Measurements from ENCODE around the gene RICTOR.

DNA sequence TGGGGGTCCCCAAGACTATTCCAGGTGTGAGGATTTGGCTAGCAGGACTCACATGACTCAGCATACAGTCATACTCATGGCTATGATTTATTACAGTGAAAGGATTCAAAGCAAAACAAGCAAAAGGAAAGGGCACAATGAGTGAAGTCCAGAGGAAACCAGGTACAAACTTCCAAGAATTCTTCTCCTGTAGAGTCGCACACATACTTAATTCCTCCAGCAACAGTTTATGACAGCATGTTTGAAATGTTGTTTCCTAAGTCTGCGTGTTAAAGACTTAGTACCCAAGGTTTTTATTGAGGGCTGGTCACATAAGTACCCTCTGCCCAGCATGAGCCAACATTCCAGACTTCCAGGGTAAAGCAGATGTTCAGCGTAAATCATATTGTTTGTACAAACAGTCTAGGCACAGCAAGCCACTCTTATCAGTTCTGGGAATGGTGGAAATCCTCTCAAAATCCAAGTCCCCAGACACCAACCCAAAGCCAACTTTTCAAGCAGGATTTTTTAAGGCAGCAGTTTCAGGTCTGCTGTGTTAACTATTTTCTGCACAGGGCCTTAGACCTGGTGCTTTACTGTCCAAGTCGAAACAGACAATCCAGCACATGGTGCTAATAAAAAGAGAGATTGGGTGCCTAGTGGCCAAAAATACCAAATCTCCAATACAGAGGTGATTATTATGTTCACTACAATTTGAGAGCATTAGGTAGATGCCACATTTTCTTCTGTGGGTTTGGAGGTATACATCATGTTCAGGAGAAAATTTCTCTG lies 18.6 kb upstream of the RICTOR start:
- TF ChIP-seq PPARA (CRISPR knock-in tag; IDR thresholded peaks at IDR 0.05; ENCODE audit: borderline replicate concordance): no peak
- TF ChIP-seq, protein P1, sequence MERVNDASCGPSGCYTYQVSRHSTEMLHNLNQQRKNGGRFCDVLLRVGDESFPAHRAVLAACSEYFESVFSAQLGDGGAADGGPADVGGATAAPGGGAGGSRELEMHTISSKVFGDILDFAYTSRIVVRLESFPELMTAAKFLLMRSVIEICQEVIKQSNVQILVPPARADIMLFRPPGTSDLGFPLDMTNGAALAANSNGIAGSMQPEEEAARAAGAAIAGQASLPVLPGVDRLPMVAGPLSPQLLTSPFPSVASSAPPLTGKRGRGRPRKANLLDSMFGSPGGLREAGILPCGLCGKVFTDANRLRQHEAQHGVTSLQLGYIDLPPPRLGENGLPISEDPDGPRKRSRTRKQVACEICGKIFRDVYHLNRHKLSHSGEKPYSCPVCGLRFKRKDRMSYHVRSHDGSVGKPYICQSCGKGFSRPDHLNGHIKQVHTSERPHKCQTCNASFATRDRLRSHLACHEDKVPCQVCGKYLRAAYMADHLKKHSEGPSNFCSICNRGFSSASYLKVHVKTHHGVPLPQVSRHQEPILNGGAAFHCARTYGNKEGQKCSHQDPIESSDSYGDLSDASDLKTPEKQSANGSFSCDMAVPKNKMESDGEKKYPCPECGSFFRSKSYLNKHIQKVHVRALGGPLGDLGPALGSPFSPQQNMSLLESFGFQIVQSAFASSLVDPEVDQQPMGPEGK (CRISPR knock-in tag; IDR thresholded peaks at IDR 0.05; ENCODE audit: borderline replicate concordance): no peak
- TF ChIP-seq RARB (CRISPR knock-in tag; IDR thresholded peaks at IDR 0.05): no peak
- TF ChIP-seq ARNTL (CRISPR knock-in tag; IDR thresholded peaks at IDR 0.05; ENCODE audit: borderline replicate concordance, low read depth): no peak
- no peak for TF ChIP-seq ZFP3 (CRISPR knock-in tag; IDR thresholded peaks at IDR 0.05)
- TF ChIP-seq, protein P2, sequence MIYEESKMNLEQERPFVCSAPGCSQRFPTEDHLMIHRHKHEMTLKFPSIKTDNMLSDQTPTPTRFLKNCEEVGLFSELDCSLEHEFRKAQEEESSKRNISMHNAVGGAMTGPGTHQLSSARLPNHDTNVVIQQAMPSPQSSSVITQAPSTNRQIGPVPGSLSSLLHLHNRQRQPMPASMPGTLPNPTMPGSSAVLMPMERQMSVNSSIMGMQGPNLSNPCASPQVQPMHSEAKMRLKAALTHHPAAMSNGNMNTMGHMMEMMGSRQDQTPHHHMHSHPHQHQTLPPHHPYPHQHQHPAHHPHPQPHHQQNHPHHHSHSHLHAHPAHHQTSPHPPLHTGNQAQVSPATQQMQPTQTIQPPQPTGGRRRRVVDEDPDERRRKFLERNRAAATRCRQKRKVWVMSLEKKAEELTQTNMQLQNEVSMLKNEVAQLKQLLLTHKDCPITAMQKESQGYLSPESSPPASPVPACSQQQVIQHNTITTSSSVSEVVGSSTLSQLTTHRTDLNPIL (CRISPR knock-in tag; IDR thresholded peaks at IDR 0.05; ENCODE audit: low read depth): no peak
- TF ChIP-seq OSR1 (CRISPR knock-in tag; IDR thresholded peaks at IDR 0.05): no peak

Data from SK-N-SH treated with all-trans-retinoic acid at 6 μM for 48 hours (cell line).